MM.1S (cell line): Measurements from ENCODE around the gene HOXD9.

Source experiments
- DNase-seq: peaks from one replicate; pipeline ENCODE4 v3.0.0-alpha.2; 2015
- H2AFZ ChIP-seq: fragments of 300-600 bp; sonication (generic); 2 replicates; pipeline ENCODE4 v1.6.0; 2016; ENCODE audit warnings: antibody characterized with exemption, low read length
- H3F3A ChIP-seq: fragments of 300-600 bp; sonication (generic); 2 replicates; pipeline ENCODE4 v1.6.1; 2016; ENCODE audit warnings: mild to moderate bottlenecking, antibody characterized with exemption, low read length, moderate library complexity, mixed read lengths; ENCODE audit not compliant: insufficient read depth
- H3K27ac ChIP-seq: fragments of 300-600 bp; sonication (generic); 2 replicates; pipeline ENCODE4 v1.5.1; 2016; ENCODE audit warnings: mild to moderate bottlenecking, low read length
- H3K27me3 ChIP-seq: fragments of 300-600 bp; sonication (generic); replicated peaks from 2 replicates; pipeline ENCODE4 v1.6.0; 2016; ENCODE audit warnings: low read length; ENCODE audit not compliant: insufficient read depth
- H3K36me3 ChIP-seq: fragments of 300-600 bp; sonication (generic); replicated peaks from 2 replicates; pipeline ENCODE4 v1.6.1; 2016; ENCODE audit warnings: mild to moderate bottlenecking, low read length, mixed read lengths; ENCODE audit not compliant: insufficient read depth
- H3K4me1 ChIP-seq: fragments of 300-600 bp; sonication (generic); 2 replicates; pipeline ENCODE4 v1.6.1; 2016; ENCODE audit warnings: low read length, mixed read lengths
- H3K4me2 ChIP-seq: fragments of 300-600 bp; sonication (generic); 2 replicates; pipeline ENCODE4 v1.6.0; 2016; ENCODE audit warnings: low read depth, low read length
- H3K4me3 ChIP-seq: fragments of 300-600 bp; sonication (generic); 2 replicates; pipeline ENCODE4 v1.5.1; 2016; ENCODE audit warnings: low read length, mixed read lengths
- H3K79me2 ChIP-seq: fragments of 300-600 bp; sonication (generic); 2 replicates; pipeline ENCODE4 v1.6.1; 2016; ENCODE audit warnings: mixed run types, low read length, mixed read lengths
- H3K9ac ChIP-seq: fragments of 300-600 bp; sonication (generic); 2 replicates; pipeline ENCODE4 v1.6.1; 2016; ENCODE audit warnings: low read length, mixed read lengths
- H3K9me2 ChIP-seq: fragments of 300-600 bp; sonication (generic); replicated peaks from 2 replicates; pipeline ENCODE4 v1.6.1; 2016; ENCODE audit warnings: mild to moderate bottlenecking, low read length, mixed read lengths; ENCODE audit not compliant: insufficient read depth
- H3K9me3 ChIP-seq: fragments of 300-600 bp; sonication (generic); replicated peaks from 2 replicates; pipeline ENCODE4 v1.6.1; 2016; ENCODE audit warnings: mild to moderate bottlenecking, low read length, mixed read lengths; ENCODE audit not compliant: insufficient read depth
- H4K20me1 ChIP-seq: fragments of 300-600 bp; sonication (generic); 2 replicates; pipeline ENCODE4 v1.6.1; 2016; ENCODE audit warnings: mild to moderate bottlenecking, low read length, moderate library complexity, mixed read lengths; ENCODE audit not compliant: insufficient read depth
- EZH2 ChIP-seq: fragments of 300-600 bp; sonication (generic); optimal IDR thresholded peaks from 2 replicates; pipeline ENCODE3; 2017; ENCODE audit warnings: low read depth, mild to moderate bottlenecking, antibody characterized with exemption, low read length, mixed read lengths
- EZH2phosphoT487 ChIP-seq: fragments of 300-600 bp; sonication (generic); IDR thresholded peaks from 2 replicates; pipeline ENCODE4 v1.6.1; 2018; ENCODE audit warnings: antibody characterized with exemption, low read length
- TF ChIP-seq, protein P1 (sequence below): fragments of 300-600 bp; sonication (generic); IDR thresholded peaks from 2 replicates; pipeline ENCODE4 v1.5.1; 2016; ENCODE audit warnings: antibody characterized with exemption, low read length, mixed read lengths

Gene HOXD9

GRCh38 chr2:176106581-176107539, 15.7 kb upstream of the HOXD9 start, which contains the start of gene HOXD11:
Gene HOXD11, plus strand, starts transcription at chr2:176107280. Its CDS starts 76 bp downstream, at chr2:176107356.
- H3K27me3 ChIP-seq: peaks cover 35% of the 10 kb centered on the region
- H2AFZ ChIP-seq: no peak within 1 kb of the TSS
- no peaks in the 10 kb centered on the region for H3K79me2 ChIP-seq
- H3K4me2 ChIP-seq: no peak within 1 kb of the TSS
- H3K36me3 ChIP-seq: no peaks in the 10 kb centered on the region
- H3K4me3 ChIP-seq: no peak within 1 kb of the TSS
- DNase-seq: no peak
- no peaks in the 10 kb centered on the region for H3K9me2 ChIP-seq
- no peaks in the 10 kb centered on the region for H4K20me1 ChIP-seq
- TF ChIP-seq EZH2phosphoT487 (no peak), EZH2 (no peak)
- TF ChIP-seq, protein P1, sequence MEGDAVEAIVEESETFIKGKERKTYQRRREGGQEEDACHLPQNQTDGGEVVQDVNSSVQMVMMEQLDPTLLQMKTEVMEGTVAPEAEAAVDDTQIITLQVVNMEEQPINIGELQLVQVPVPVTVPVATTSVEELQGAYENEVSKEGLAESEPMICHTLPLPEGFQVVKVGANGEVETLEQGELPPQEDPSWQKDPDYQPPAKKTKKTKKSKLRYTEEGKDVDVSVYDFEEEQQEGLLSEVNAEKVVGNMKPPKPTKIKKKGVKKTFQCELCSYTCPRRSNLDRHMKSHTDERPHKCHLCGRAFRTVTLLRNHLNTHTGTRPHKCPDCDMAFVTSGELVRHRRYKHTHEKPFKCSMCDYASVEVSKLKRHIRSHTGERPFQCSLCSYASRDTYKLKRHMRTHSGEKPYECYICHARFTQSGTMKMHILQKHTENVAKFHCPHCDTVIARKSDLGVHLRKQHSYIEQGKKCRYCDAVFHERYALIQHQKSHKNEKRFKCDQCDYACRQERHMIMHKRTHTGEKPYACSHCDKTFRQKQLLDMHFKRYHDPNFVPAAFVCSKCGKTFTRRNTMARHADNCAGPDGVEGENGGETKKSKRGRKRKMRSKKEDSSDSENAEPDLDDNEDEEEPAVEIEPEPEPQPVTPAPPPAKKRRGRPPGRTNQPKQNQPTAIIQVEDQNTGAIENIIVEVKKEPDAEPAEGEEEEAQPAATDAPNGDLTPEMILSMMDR: no peak
- no peaks in the 10 kb centered on the region for H3F3A ChIP-seq
- H3K27ac ChIP-seq: no peak within 1 kb of the TSS
- no peaks in the 10 kb centered on the region for H3K4me1 ChIP-seq
- H3K9me3 ChIP-seq: no peaks in the 10 kb centered on the region
- no peak within 1 kb of the TSS for H3K9ac ChIP-seq

DNA sequence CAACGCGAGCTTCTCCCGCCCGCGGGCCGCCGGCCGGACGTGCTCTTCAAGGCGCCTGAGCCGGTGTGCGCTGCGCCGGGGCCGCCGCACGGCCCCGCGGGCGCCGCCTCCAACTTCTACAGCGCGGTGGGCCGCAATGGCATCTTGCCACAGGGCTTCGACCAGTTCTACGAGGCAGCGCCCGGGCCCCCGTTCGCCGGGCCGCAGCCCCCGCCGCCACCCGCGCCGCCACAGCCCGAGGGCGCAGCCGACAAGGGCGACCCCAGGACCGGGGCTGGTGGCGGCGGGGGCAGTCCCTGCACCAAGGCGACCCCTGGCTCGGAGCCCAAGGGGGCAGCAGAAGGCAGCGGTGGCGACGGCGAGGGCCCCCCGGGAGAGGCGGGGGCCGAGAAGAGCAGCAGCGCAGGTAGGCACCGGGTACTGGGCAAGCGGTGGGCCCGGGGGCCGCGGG, 14.8 kb upstream of the HOXD9 start:
- TF ChIP-seq, protein P1: no peak
- no peak for TF ChIP-seq EZH2
- no peak for TF ChIP-seq EZH2phosphoT487
- Histone ChIP-seq H3K4me2 (no peak overlapping the region), H3K27ac (no peak overlapping the region), H3K4me1 (no peaks in the 10 kb centered on the region), H3K9me2 (no peaks in the 10 kb centered on the region), H2AFZ (no peak overlapping the region), H4K20me1 (no peaks in the 10 kb centered on the region), H3F3A (no peaks in the 10 kb centered on the region), H3K79me2 (no peaks in the 10 kb centered on the region), H3K36me3 (no peaks in the 10 kb centered on the region), H3K9me3 (no peaks in the 10 kb centered on the region), H3K27me3 (peaks cover 44% of the 10 kb centered on the region), H3K9ac (no peak overlapping the region), H3K4me3 (no peak overlapping the region)
- DNase-seq: no peak

GRCh38 chr2:176109192-176109901, 13.2 kb upstream of the HOXD9 start:
- H3F3A ChIP-seq: no peaks in the 10 kb centered on the region
- TF ChIP-seq, protein P1: no peak
- TF ChIP-seq EZH2phosphoT487 (no peak), EZH2 (no peak)
- no peaks in the 10 kb centered on the region for H4K20me1 ChIP-seq
- H3K36me3 ChIP-seq: no peaks in the 10 kb centered on the region
- no peak overlapping the region for H3K9ac ChIP-seq
- no peaks in the 10 kb centered on the region for H3K9me2 ChIP-seq
- no peak overlapping the region for H3K4me3 ChIP-seq
- no peaks in the 10 kb centered on the region for H3K9me3 ChIP-seq
- no peak overlapping the region for H3K4me2 ChIP-seq
- H3K79me2 ChIP-seq: no peaks in the 10 kb centered on the region
- DNase-seq: no peak
- peaks cover 57% of the 10 kb centered on the region for H3K27me3 ChIP-seq
- no peak overlapping the region for H3K27ac ChIP-seq
- H3K4me1 ChIP-seq: no peaks in the 10 kb centered on the region
- H2AFZ ChIP-seq: no peak overlapping the region
